ENCODE results near the gene DUOX2.
A peak's percentile ranks its signal among the peaks of the same experiment; 100 is the strongest.

DUOX2 gene

GRCh38 chr15:45114076-45114750 lies at the start of gene DUOX2, which contains the start of gene DUOXA2:
DUOX2 (minus strand) TSS chr15:45114172; CDS start chr15:45113411, 761 bp downstream.
DUOXA2 (plus strand) TSS chr15:45114326; CDS start chr15:45114606, 280 bp downstream.
- no peak for DNase-seq (ENCODE audit: low read depth, low spot score)

- no peak for DNase-seq (ENCODE audit: low read depth, low spot score)
These were observed 49.5 kb upstream of the DUOX2 start for GRCh38 chr15:45163508-45163856.

- peak; percentile 30 for DNase-seq (ENCODE audit: low read depth, low spot score)
These were observed 49.0 kb upstream of the DUOX2 start for GRCh38 chr15:45162771-45163507.

- DNase-seq (ENCODE audit: low read depth, low spot score) = no peak
These were observed 47.7 kb upstream of the DUOX2 start for GRCh38 chr15:45161666-45162065.

- no peak for DNase-seq (ENCODE audit: low read depth, low spot score)
These were observed 44.0 kb upstream of the DUOX2 start for GRCh38 chr15:45157974-45158373.

GRCh38 chr15:45156744-45157455 lies 42.9 kb upstream of the DUOX2 start:
- DNase-seq (ENCODE audit: low read depth, low spot score) = no peak

- no peak for DNase-seq (ENCODE audit: low read depth, low spot score)
These were observed 41.8 kb upstream of the DUOX2 start for GRCh38 chr15:45155739-45156138.

GRCh38 chr15:45151998-45152828 lies 38.2 kb upstream of the DUOX2 start:
- DNase-seq (ENCODE audit: low read depth, low spot score) = no peak

GRCh38 chr15:45150997-45151396 lies 37.0 kb upstream of the DUOX2 start:
- no peak for DNase-seq (ENCODE audit: low read depth, low spot score)

GRCh38 chr15:45150481-45150880 lies 36.5 kb upstream of the DUOX2 start:
- DNase-seq (ENCODE audit: low read depth, low spot score) = no peak

- DNase-seq (ENCODE audit: low read depth, low spot score) = no peak
These were observed 35.1 kb upstream of the DUOX2 start for GRCh38 chr15:45149060-45149459.

GRCh38 chr15:45148076-45149059 lies 34.4 kb upstream of the DUOX2 start:
- no peak for DNase-seq (ENCODE audit: low read depth, low spot score)

GRCh38 chr15:45147606-45148005 lies 33.6 kb upstream of the DUOX2 start:
- DNase-seq (ENCODE audit: low read depth, low spot score) = no peak

- DNase-seq (ENCODE audit: low read depth, low spot score) = no peak
These were observed 32.4 kb upstream of the DUOX2 start for GRCh38 chr15:45146405-45146804.

GRCh38 chr15:45144775-45145174 lies 30.8 kb upstream of the DUOX2 start:
- no peak for DNase-seq (ENCODE audit: low read depth, low spot score)

- DNase-seq (ENCODE audit: low read depth, low spot score) = no peak
These were observed 30.0 kb upstream of the DUOX2 start for GRCh38 chr15:45143946-45144345.

GRCh38 chr15:45143056-45143455 lies 29.1 kb upstream of the DUOX2 start:
- no peak for DNase-seq (ENCODE audit: low read depth, low spot score)

- no peak for DNase-seq (ENCODE audit: low read depth, low spot score)
These were observed 27.4 kb upstream of the DUOX2 start for GRCh38 chr15:45141386-45141785.

GRCh38 chr15:45140557-45141250 lies 26.7 kb upstream of the DUOX2 start:
- no peak for DNase-seq (ENCODE audit: low read depth, low spot score)

GRCh38 chr15:45139770-45140169 lies 25.8 kb upstream of the DUOX2 start:
- DNase-seq (ENCODE audit: low read depth, low spot score) = no peak
